OCI-LY1 (cell line): ENCODE data around the gene KBTBD12.

ENCODE experiments used
- H2AFZ ChIP-seq: fragments of 200-600 bp; sonication (generic), shearing (Covaris generic); 2 replicates; pipeline ENCODE4 v1.6.0; 2014; ENCODE audit warnings: antibody characterized with exemption, mild to moderate bottlenecking, low read length
- H3F3A ChIP-seq: fragments of 200-600 bp; sonication (generic), shearing (Covaris generic); 2 replicates; pipeline ENCODE4 v1.6.0; 2014; ENCODE audit warnings: mild to moderate bottlenecking, antibody characterized with exemption, low read length, moderate library complexity; ENCODE audit not compliant: insufficient read depth
- H3K27ac ChIP-seq: fragments of 200-600 bp; sonication (generic); 2 replicates; pipeline ENCODE4 v1.5.1; 2014; ENCODE audit warnings: low read length, mixed run types, mild to moderate bottlenecking, low read depth; ENCODE audit not compliant: poor library complexity, severe bottlenecking
- H3K27me3 ChIP-seq: fragments of 200-600 bp; sonication (generic); 2 replicates; pipeline ENCODE4 v1.6.0; 2014; ENCODE audit warnings: antibody characterized with exemption, mild to moderate bottlenecking, low read length, moderate library complexity; ENCODE audit not compliant: insufficient read depth
- H3K36me3 ChIP-seq: fragments of 200-600 bp; sonication (generic); 2 replicates; pipeline ENCODE4 v1.6.1; 2014; ENCODE audit warnings: mild to moderate bottlenecking, antibody characterized with exemption, low read length, moderate library complexity, mixed read lengths; ENCODE audit not compliant: insufficient read depth
- H3K4me1 ChIP-seq: fragments of 200-600 bp; sonication (generic); 2 replicates; pipeline ENCODE4 v1.5.1; 2014; ENCODE audit warnings: mild to moderate bottlenecking, low read length, moderate library complexity; ENCODE audit not compliant: insufficient read depth, severe bottlenecking
- H3K4me2 ChIP-seq: fragments of 200-600 bp; sonication (generic), shearing (Covaris generic); 2 replicates; pipeline ENCODE4 v1.6.1; 2014; ENCODE audit warnings: low read length
- H3K4me3 ChIP-seq: fragments of 200-600 bp; sonication (generic); 2 replicates; pipeline ENCODE4 v1.5.1; 2014; ENCODE audit warnings: low read length, low read depth, mild to moderate bottlenecking, mixed read lengths; ENCODE audit not compliant: poor library complexity, severe bottlenecking
- H3K79me2 ChIP-seq: fragments of 200-600 bp; shearing (Covaris generic); 2 replicates; pipeline ENCODE4 v1.6.1; 2016; ENCODE audit warnings: mixed run types, low read length, mixed read lengths; ENCODE audit not compliant: insufficient read depth
- H3K9ac ChIP-seq: fragments of 200-600 bp; sonication (generic), shearing (Covaris generic); 2 replicates; pipeline ENCODE4 v1.6.1; 2014; ENCODE audit warnings: mild to moderate bottlenecking, low read length, mixed read lengths
- H3K9me2 ChIP-seq: fragments of 200-600 bp; sonication (generic), shearing (Covaris generic); 2 replicates; pipeline ENCODE4 v1.6.1; 2014; ENCODE audit warnings: low read depth, mild to moderate bottlenecking, low read length, mixed read lengths
- H3K9me3 ChIP-seq: fragments of 200-600 bp; shearing (Covaris generic); 2 replicates; pipeline ENCODE4 v1.6.1; 2014; ENCODE audit warnings: low read length, mixed read lengths
- H4K20me1 ChIP-seq: fragments of 200-600 bp; sonication (generic), shearing (Covaris generic); 2 replicates; pipeline ENCODE4 v1.6.0; 2016; ENCODE audit warnings: mild to moderate bottlenecking, low read length; ENCODE audit not compliant: insufficient read depth
- EZH2 ChIP-seq: fragments of 200-600 bp; sonication (generic), shearing (Covaris generic); IDR thresholded peaks from 2 replicates; pipeline ENCODE4 v1.8.0; 2017; ENCODE audit warnings: borderline replicate concordance, mixed run types, mild to moderate bottlenecking, antibody characterized with exemption, low read length, moderate library complexity, mixed read lengths
- TF ChIP-seq, protein P1 (sequence below): fragments of 200-600 bp; sonication (generic), shearing (Covaris generic); IDR thresholded peaks from 2 replicates; pipeline ENCODE4 v1.5.1; 2017; ENCODE audit warnings: mild to moderate bottlenecking, antibody characterized with exemption, low read length, moderate library complexity, mixed read lengths

The KBTBD12 gene

DNA sequence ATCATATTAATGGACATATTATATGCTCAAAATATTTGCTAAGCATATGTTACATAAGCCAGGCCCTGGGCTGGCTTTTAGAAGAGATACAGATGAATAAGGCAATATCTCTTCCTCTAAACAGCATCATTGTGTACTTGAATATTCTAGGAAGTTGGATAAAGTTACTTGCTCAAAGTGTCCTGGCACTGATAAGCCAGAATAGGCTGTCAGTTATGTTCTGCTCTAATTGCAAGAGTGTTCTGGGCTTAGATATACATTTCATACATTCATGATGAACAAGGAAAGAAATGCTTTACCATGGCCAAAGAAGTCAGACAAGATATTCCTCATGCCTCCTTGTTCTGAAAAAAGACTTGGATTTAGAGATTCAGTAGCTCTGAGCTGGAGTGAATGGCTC lies 40.7 kb downstream of the KBTBD12 start:
- H3K4me2 ChIP-seq: no peak overlapping the region
- H3K79me2 ChIP-seq: no peaks in the 10 kb centered on the region
- H3K27ac ChIP-seq: no peak overlapping the region
- H4K20me1 ChIP-seq: no peaks in the 10 kb centered on the region
- no peaks in the 10 kb centered on the region for H3K4me1 ChIP-seq
- H3F3A ChIP-seq: no peaks in the 10 kb centered on the region
- H2AFZ ChIP-seq: no peak overlapping the region
- no peak overlapping the region for H3K9ac ChIP-seq
- no peak for TF ChIP-seq EZH2
- TF ChIP-seq, protein P1, sequence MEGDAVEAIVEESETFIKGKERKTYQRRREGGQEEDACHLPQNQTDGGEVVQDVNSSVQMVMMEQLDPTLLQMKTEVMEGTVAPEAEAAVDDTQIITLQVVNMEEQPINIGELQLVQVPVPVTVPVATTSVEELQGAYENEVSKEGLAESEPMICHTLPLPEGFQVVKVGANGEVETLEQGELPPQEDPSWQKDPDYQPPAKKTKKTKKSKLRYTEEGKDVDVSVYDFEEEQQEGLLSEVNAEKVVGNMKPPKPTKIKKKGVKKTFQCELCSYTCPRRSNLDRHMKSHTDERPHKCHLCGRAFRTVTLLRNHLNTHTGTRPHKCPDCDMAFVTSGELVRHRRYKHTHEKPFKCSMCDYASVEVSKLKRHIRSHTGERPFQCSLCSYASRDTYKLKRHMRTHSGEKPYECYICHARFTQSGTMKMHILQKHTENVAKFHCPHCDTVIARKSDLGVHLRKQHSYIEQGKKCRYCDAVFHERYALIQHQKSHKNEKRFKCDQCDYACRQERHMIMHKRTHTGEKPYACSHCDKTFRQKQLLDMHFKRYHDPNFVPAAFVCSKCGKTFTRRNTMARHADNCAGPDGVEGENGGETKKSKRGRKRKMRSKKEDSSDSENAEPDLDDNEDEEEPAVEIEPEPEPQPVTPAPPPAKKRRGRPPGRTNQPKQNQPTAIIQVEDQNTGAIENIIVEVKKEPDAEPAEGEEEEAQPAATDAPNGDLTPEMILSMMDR: no peak
- H3K9me2 ChIP-seq: no peaks in the 10 kb centered on the region
- no peaks in the 10 kb centered on the region for H3K9me3 ChIP-seq
- H3K36me3 ChIP-seq: no peaks in the 10 kb centered on the region
- H3K27me3 ChIP-seq: no peaks in the 10 kb centered on the region
- no peak overlapping the region for H3K4me3 ChIP-seq

DNA sequence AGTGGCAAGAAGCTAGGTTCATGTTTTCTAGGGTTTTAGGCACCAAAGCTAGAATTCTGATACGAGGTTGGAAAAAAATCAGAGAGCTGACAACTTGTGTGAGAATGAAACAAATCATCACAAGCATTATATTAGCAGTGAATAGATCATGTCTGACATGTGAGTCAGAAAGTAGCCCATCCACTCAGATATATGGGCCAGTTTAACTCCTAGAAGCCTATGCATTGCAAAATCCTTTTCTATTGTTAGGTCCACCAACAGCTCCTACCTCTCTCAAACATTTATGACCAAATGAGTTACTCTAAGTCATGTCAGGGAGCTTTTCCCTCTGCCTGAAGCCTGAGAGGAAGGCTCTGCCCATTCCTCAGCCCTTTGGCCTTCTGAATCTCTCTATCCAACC lies 44.0 kb downstream of the KBTBD12 start:
- Histone ChIP-seq H4K20me1 (no peaks in the 10 kb centered on the region), H3F3A (no peaks in the 10 kb centered on the region), H3K9ac (no peak overlapping the region), H3K4me3 (no peak overlapping the region), H3K36me3 (no peaks in the 10 kb centered on the region), H3K27me3 (no peaks in the 10 kb centered on the region), H3K9me3 (no peaks in the 10 kb centered on the region), H2AFZ (no peak overlapping the region), H3K79me2 (no peaks in the 10 kb centered on the region), H3K4me1 (no peaks in the 10 kb centered on the region), H3K9me2 (no peaks in the 10 kb centered on the region), H3K4me2 (no peak overlapping the region), H3K27ac (no peak overlapping the region)
- TF ChIP-seq EZH2: no peak
- TF ChIP-seq, protein P1: no peak

DNA sequence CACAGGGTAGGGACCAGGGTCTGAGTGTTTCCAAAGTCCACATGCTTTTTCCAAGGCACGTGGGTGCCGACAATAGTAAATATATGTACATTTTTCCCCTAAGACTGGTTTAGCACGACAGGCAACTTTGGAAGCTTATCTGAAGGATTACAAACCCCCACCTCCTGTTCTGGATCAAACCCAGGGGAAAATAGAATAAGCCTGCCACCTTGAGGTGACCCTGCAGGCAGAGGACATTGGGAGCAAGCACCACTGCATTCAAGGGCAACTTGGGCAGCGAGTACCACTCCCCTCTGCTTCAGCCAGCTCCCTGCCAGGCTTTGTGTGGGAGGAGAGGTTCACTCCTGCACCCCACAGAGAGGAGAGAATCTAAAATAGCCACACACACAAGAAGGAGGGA lies 44.8 kb downstream of the KBTBD12 start:
- no peaks in the 10 kb centered on the region for H3K4me1 ChIP-seq
- no peaks in the 10 kb centered on the region for H3K27me3 ChIP-seq
- H3K79me2 ChIP-seq: no peaks in the 10 kb centered on the region
- no peak for TF ChIP-seq EZH2
- TF ChIP-seq, protein P1: 0 out of 2 replicates have a peak, but pooled peaks have one; percentile 8
- no peak overlapping the region for H2AFZ ChIP-seq
- no peaks in the 10 kb centered on the region for H3K36me3 ChIP-seq
- no peaks in the 10 kb centered on the region for H4K20me1 ChIP-seq
- no peaks in the 10 kb centered on the region for H3K9me3 ChIP-seq
- no peak overlapping the region for H3K27ac ChIP-seq
- no peak overlapping the region for H3K9ac ChIP-seq
- H3K4me3 ChIP-seq: no peak overlapping the region
- no peaks in the 10 kb centered on the region for H3F3A ChIP-seq
- no peak overlapping the region for H3K4me2 ChIP-seq
- no peaks in the 10 kb centered on the region for H3K9me2 ChIP-seq
